Measurements from ENCODE around the gene DHX9.

- TF ChIP-seq CTCF (optimal IDR thresholded peaks at IDR 0.05 in 1 of 3, IDR thresholded peaks at IDR 0.05 in 1 of 3, conservative IDR thresholded peaks at IDR 0.05 in 1 of 3; ENCODE audit: extremely low read depth in 1 of 3, insufficient read depth in 2 of 3, low read length in 3 of 3) (no peak), EZH2 (IDR thresholded peaks at IDR 0.05; ENCODE audit: low read length) (no peak)
These were observed 11.2 kb downstream of the DHX9 start for GRCh38 chr1:182850319-182850718.
